SU-DHL-6 (cell line): ENCODE results near the gene ART5.

Source experiments
- H2AFZ ChIP-seq: fragments of 200-600 bp; sonication (generic); 2 replicates; pipeline ENCODE4 v1.6.1; 2014; ENCODE audit warnings: low read depth, mild to moderate bottlenecking, moderate library complexity, mixed read lengths, antibody characterized with exemption, low read length; ENCODE audit not compliant: severe bottlenecking
- H3F3A ChIP-seq: fragments of 200-600 bp; shearing (Covaris generic); 2 replicates; pipeline ENCODE4 v1.6.0; 2016; ENCODE audit warnings: antibody characterized with exemption, mild to moderate bottlenecking; ENCODE audit not compliant: insufficient read depth
- H3K27ac ChIP-seq: fragments of 200-600 bp; sonication (generic); 2 replicates; pipeline ENCODE4 v1.5.1; 2016; ENCODE audit warnings: low read depth, mild to moderate bottlenecking, low read length, moderate library complexity, mixed read lengths
- H3K27me3 ChIP-seq: fragments of 200-600 bp; sonication (generic), shearing (Covaris generic); 2 replicates; pipeline ENCODE4 v1.6.0; 2014; ENCODE audit warnings: mild to moderate bottlenecking, low read length
- H3K36me3 ChIP-seq: fragments of 200-600 bp; sonication (generic); 2 replicates; pipeline ENCODE4 v1.6.1; 2014; ENCODE audit warnings: mild to moderate bottlenecking, low read length, mixed read lengths
- H3K4me2 ChIP-seq: fragments of 300-600, 200-600 bp; shearing (Covaris generic), sonication (generic); 2 replicates; pipeline ENCODE4 v1.6.0; 2014; ENCODE audit warnings: low read length, low read depth, mild to moderate bottlenecking; ENCODE audit not compliant: poor library complexity, severe bottlenecking
- H3K4me3 ChIP-seq: fragments of 200-600 bp; sonication (generic); 2 replicates; pipeline ENCODE4 v1.5.1; 2014; ENCODE audit warnings: antibody characterized with exemption, low read length, mild to moderate bottlenecking, mixed read lengths; ENCODE audit not compliant: insufficient read depth, poor library complexity, severe bottlenecking
- H3K79me2 ChIP-seq: fragments of 200-600 bp; sonication (generic); 2 replicates; pipeline ENCODE4 v1.6.1; 2014; ENCODE audit warnings: mild to moderate bottlenecking, low read length, moderate library complexity; ENCODE audit not compliant: insufficient read depth
- H3K9ac ChIP-seq: fragments of 200-600 bp; sonication (generic); 2 replicates; pipeline ENCODE4 v1.7.0; 2014; ENCODE audit warnings: mild to moderate bottlenecking, low read length
- H3K9me2 ChIP-seq: fragments of 200-600 bp; sonication (generic); replicated peaks from 2 replicates; pipeline ENCODE4 v1.6.1; 2014; ENCODE audit warnings: low read length; ENCODE audit not compliant: insufficient read depth
- H3K9me3 ChIP-seq: fragments of 200-600 bp; sonication (generic); 2 replicates; pipeline ENCODE4 v1.6.1; 2014; ENCODE audit warnings: low read length, mixed read lengths; ENCODE audit not compliant: insufficient read depth
- H4K20me1 ChIP-seq: fragments of 200-600 bp; sonication (generic); 2 replicates; pipeline ENCODE4 v1.6.1; 2014; ENCODE audit warnings: low read depth, mild to moderate bottlenecking, antibody characterized with exemption, low read length, moderate library complexity, mixed read lengths
- CTCF ChIP-seq: fragments of 200-600 bp; sonication (generic); IDR thresholded peaks from one replicate; pipeline ENCODE4 v1.5.1; 2017; ENCODE audit warnings: antibody characterized with exemption, mild to moderate bottlenecking, low read length, moderate library complexity; ENCODE audit not compliant: insufficient read depth, poor library complexity, severe bottlenecking
- EZH2phosphoT487 ChIP-seq: fragments of 200-600 bp; sonication (generic), shearing (Covaris generic); conservative IDR thresholded peaks from 2 replicates; pipeline ENCODE4 v1.6.1; 2018; ENCODE audit warnings: mild to moderate bottlenecking, antibody characterized with exemption, low read length, moderate library complexity, mixed read lengths

The ART5 gene

DNA sequence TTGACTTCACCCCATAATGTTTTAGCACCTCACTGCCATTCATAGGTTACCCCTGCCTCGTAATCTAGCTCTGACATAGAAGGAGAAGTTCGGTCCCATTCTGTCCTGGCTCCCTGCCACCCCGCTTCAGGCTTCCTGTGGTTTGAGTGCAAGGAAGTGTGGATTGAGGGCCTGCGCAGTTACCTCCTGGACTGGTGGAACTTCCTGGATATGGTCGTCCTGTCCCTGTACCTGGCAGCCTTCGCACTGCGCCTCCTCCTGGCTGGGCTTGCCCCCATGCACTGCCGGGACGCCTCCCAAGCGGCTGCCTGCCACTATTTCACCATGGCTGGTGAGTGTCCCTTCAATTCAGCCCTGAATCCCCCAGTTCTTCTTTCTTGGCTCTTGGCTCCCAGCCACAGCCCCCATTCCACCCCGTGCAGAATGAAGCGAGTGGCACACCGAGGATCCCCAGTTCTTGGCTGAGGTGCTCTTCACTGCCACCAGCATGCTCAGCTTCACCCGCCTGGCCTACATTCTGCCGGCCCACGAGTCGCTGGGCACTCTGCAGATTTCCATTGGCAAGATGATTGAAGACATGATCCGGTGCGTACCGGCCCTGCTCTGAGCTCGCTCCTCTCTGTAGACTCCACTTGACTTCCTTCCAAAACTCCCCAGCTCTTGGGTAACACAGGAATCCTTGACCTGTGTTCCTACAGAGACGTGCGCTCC, 15.4 kb downstream of the ART5 start:
- H3K9ac ChIP-seq, result no peak overlapping the region
- no peak overlapping the region for H2AFZ ChIP-seq
- H3K4me3 ChIP-seq, result no peak overlapping the region
- H3F3A ChIP-seq, result no peaks in the 10 kb centered on the region
- TF ChIP-seq EZH2phosphoT487, result no peak
- TF ChIP-seq CTCF, result no peak
- no peaks in the 10 kb centered on the region for H3K36me3 ChIP-seq
- H3K9me3 ChIP-seq, result no peaks in the 10 kb centered on the region
- no peaks in the 10 kb centered on the region for H3K9me2 ChIP-seq
- H4K20me1 ChIP-seq, result no peaks in the 10 kb centered on the region
- no peak overlapping the region for H3K27ac ChIP-seq
- no peaks in the 10 kb centered on the region for H3K27me3 ChIP-seq
- H3K79me2 ChIP-seq, result no peaks in the 10 kb centered on the region
- H3K4me2 ChIP-seq, result no peak overlapping the region

- H3F3A ChIP-seq, result no peaks in the 10 kb centered on the region
These were observed 17.9 kb downstream of the ART5 start for GRCh38 chr11:3623767-3624458.

GRCh38 chr11:3623121-3623520, 18.7 kb downstream of the ART5 start:
- H3K4me2 ChIP-seq, result no peak overlapping the region
- H3K9ac ChIP-seq, result no peak overlapping the region
- no peaks in the 10 kb centered on the region for H3K9me3 ChIP-seq
- H2AFZ ChIP-seq, result no peak overlapping the region
- H3K9me2 ChIP-seq, result no peaks in the 10 kb centered on the region
- H3K27me3 ChIP-seq, result no peaks in the 10 kb centered on the region
- no peaks in the 10 kb centered on the region for H4K20me1 ChIP-seq
- H3F3A ChIP-seq, result no peaks in the 10 kb centered on the region
- H3K27ac ChIP-seq, result no peak overlapping the region
- H3K79me2 ChIP-seq, result no peaks in the 10 kb centered on the region
- no peaks in the 10 kb centered on the region for H3K36me3 ChIP-seq
- TF ChIP-seq EZH2phosphoT487 (no peak), CTCF (no peak)
- H3K4me3 ChIP-seq, result no peak overlapping the region

More at GRCh38 chr11:3623767-3624458, 17.9 kb downstream of the ART5 start:
- Histone ChIP-seq H3K79me2 (no peaks in the 10 kb centered on the region), H3K27me3 (no peaks in the 10 kb centered on the region), H3K9me3 (no peaks in the 10 kb centered on the region), H4K20me1 (no peaks in the 10 kb centered on the region), H3K9me2 (no peaks in the 10 kb centered on the region), H3K4me3 (no peak overlapping the region), H3K4me2 (no peak overlapping the region), H2AFZ (no peak overlapping the region), H3K36me3 (no peaks in the 10 kb centered on the region), H3K27ac (no peak overlapping the region), H3K9ac (no peak overlapping the region)
- TF ChIP-seq EZH2phosphoT487 (no peak), CTCF (no peak)
